GM21619 (cell line): ENCODE data around the gene P3H4.

Experiments
- ATAC-seq: cut with Tn5 transposase; IDR thresholded peaks from one replicate; pipeline ENCODE4 v1.9.1; 2021; ENCODE audit not compliant: unreplicated experiment

Gene P3H4

GRCh38 chr17:41822216-41823140, 10.7 kb upstream of the P3H4 start:
- no peak for ATAC-seq

GRCh38 chr17:41821776-41822175, 10.0 kb upstream of the P3H4 start:
- ATAC-seq: no peak

GRCh38 chr17:41818024-41818423, 6.3 kb upstream of the P3H4 start:
- no peak for ATAC-seq

GRCh38 chr17:41816637-41817320, 5.0 kb upstream of the P3H4 start:
- ATAC-seq: no peak

GRCh38 chr17:41814195-41814594, 2.4 kb upstream of the P3H4 start:
- ATAC-seq: no peak

- ATAC-seq: no peak
Observed at GRCh38 chr17:41813699-41814124, 2.0 kb upstream of the P3H4 start.

- ATAC-seq: no peak
Observed at GRCh38 chr17:41813152-41813680, 1.5 kb upstream of the P3H4 start.

- ATAC-seq: no peak
Observed at GRCh38 chr17:41812381-41813151, 817 bp upstream of the P3H4 start, which contains the start of gene FKBP10. FKBP10 (plus strand) TSS chr17:41813004; CDS start chr17:41813035, 31 bp downstream.

- ATAC-seq: no peak
Observed at GRCh38 chr17:41810659-41811548, 845 bp downstream of the P3H4 start.

GRCh38 chr17:41806685-41807445, 4.9 kb downstream of the P3H4 start:
- ATAC-seq: no peak

- no peak for ATAC-seq
Observed at GRCh38 chr17:41803049-41804020, 8.4 kb downstream of the P3H4 start.

GRCh38 chr17:41801374-41802271, 10.1 kb downstream of the P3H4 start:
- no peak for ATAC-seq

GRCh38 chr17:41800601-41801373, 11.0 kb downstream of the P3H4 start:
- ATAC-seq: no peak

GRCh38 chr17:41799366-41799765, 12.4 kb downstream of the P3H4 start:
- ATAC-seq: no peak

- ATAC-seq: no peak
Observed at GRCh38 chr17:41797377-41797776, 14.4 kb downstream of the P3H4 start.

GRCh38 chr17:41796121-41796895, 15.4 kb downstream of the P3H4 start:
- no peak for ATAC-seq
